DND-41 (cell line): ENCODE results near the gene HDAC8.

Experiments
- ATAC-seq: fragments of 200-7000 bp; cut with Tn5 transposase; 3 replicates; pipeline ENCODE4 v1.9.1; 2021; ENCODE audit warnings: low read depth; ENCODE audit not compliant: insufficient read depth
- DNase-seq: peaks from one replicate; pipeline ENCODE4 v3.0.0-alpha.2; 2020
- H2AFZ ChIP-seq: 2 replicates; pipeline ENCODE4 v1.6.0; 2012; ENCODE audit warnings: low read depth, low read length
- H3K27ac ChIP-seq: 2 replicates; pipeline ENCODE4 v1.5.1; 2012; ENCODE audit warnings: low read length, inconsistent platforms
- H3K27me3 ChIP-seq: fragments of 200-600 bp; sonication (generic); 2 replicates; pipeline ENCODE4 v1.6.0; 2012; ENCODE audit warnings: low read length, mild to moderate bottlenecking, inconsistent platforms; ENCODE audit not compliant: insufficient read depth, poor library complexity
- H3K36me3 ChIP-seq: 2 replicates; pipeline ENCODE4 v1.5.1; 2012; ENCODE audit warnings: low read length, inconsistent platforms; ENCODE audit not compliant: insufficient read depth
- H3K4me1 ChIP-seq: 2 replicates; pipeline ENCODE4 v1.5.1; 2012; ENCODE audit warnings: mild to moderate bottlenecking, low read length; ENCODE audit not compliant: insufficient read depth
- H3K4me2 ChIP-seq: 2 replicates; pipeline ENCODE4 v1.6.0; 2012; ENCODE audit warnings: mild to moderate bottlenecking, moderate library complexity, low read length, inconsistent platforms; ENCODE audit not compliant: insufficient read depth
- H3K4me3 ChIP-seq, 2 experiments: fragments of 200-600 bp in 1 of 2; shearing (Covaris generic) in 1 of 2; 2 replicates each; pipeline ENCODE4 v1.5.1; 2012 to 2016; ENCODE audit warnings: inconsistent platforms in 2 of 2, low read length in 2 of 2, mild to moderate bottlenecking in 2 of 2, low read depth in 1 of 2, moderate library complexity in 1 of 2
- H3K79me2 ChIP-seq: 2 replicates; pipeline ENCODE4 v1.6.0; 2012; ENCODE audit warnings: low read length, inconsistent platforms; ENCODE audit not compliant: insufficient read depth
- H3K9ac ChIP-seq: 2 replicates; pipeline ENCODE4 v1.6.0; 2012; ENCODE audit warnings: low read depth, mild to moderate bottlenecking, inconsistent platforms, low read length, moderate library complexity
- H3K9me3 ChIP-seq: 2 replicates; pipeline ENCODE4 v1.5.1; 2012; ENCODE audit warnings: low read length, moderate library complexity, mild to moderate bottlenecking, inconsistent platforms; ENCODE audit not compliant: insufficient read depth, severe bottlenecking
- H4K20me1 ChIP-seq: 2 replicates; pipeline ENCODE4 v1.6.0; 2012; ENCODE audit warnings: low read length; ENCODE audit not compliant: insufficient read depth
- EZH2 ChIP-seq: IDR thresholded peaks from 3 replicates; pipeline ENCODE4 v1.6.1; 2012; ENCODE audit warnings: borderline replicate concordance, low read depth, mild to moderate bottlenecking, moderate library complexity, low read length, inconsistent platforms; ENCODE audit not compliant: severe bottlenecking
- TF ChIP-seq, protein P1 (sequence below): IDR thresholded peaks from 2 replicates; pipeline ENCODE4 v1.5.1; 2012; ENCODE audit warnings: borderline replicate concordance, low read length, moderate library complexity, mild to moderate bottlenecking; ENCODE audit not compliant: poor library complexity, severe bottlenecking; ENCODE audit errors: extremely low read depth

HDAC8 gene

GRCh38 chrX:72381439-72382201 lies 191.0 kb downstream of the HDAC8 start:
- Histone ChIP-seq H3K4me2 (no peak overlapping the region), H3K27ac (no peak overlapping the region), H4K20me1 (no peaks in the 10 kb centered on the region), H3K4me1 (no peaks in the 10 kb centered on the region), H3K9ac (no peak overlapping the region), H3K4me3 (no peak overlapping the region), H3K27me3 (no peaks in the 10 kb centered on the region), H3K9me3 (no peaks in the 10 kb centered on the region), H3K79me2 (no peaks in the 10 kb centered on the region), H2AFZ (no peak overlapping the region), H3K36me3 (no peaks in the 10 kb centered on the region)
- DNase-seq (no peak), ATAC-seq (no peak)
- TF ChIP-seq, protein P1, sequence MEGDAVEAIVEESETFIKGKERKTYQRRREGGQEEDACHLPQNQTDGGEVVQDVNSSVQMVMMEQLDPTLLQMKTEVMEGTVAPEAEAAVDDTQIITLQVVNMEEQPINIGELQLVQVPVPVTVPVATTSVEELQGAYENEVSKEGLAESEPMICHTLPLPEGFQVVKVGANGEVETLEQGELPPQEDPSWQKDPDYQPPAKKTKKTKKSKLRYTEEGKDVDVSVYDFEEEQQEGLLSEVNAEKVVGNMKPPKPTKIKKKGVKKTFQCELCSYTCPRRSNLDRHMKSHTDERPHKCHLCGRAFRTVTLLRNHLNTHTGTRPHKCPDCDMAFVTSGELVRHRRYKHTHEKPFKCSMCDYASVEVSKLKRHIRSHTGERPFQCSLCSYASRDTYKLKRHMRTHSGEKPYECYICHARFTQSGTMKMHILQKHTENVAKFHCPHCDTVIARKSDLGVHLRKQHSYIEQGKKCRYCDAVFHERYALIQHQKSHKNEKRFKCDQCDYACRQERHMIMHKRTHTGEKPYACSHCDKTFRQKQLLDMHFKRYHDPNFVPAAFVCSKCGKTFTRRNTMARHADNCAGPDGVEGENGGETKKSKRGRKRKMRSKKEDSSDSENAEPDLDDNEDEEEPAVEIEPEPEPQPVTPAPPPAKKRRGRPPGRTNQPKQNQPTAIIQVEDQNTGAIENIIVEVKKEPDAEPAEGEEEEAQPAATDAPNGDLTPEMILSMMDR, result no peak

- no peaks in the 10 kb centered on the region for H3K27me3 ChIP-seq
- H3K79me2 ChIP-seq, result no peaks in the 10 kb centered on the region
- no peak overlapping the region for H2AFZ ChIP-seq
- TF ChIP-seq, protein P1, result no peak
- TF ChIP-seq EZH2, result no peak
- H3K27ac ChIP-seq, result no peak overlapping the region
- H3K9ac ChIP-seq, result no peak overlapping the region
- H3K36me3 ChIP-seq, result no peaks in the 10 kb centered on the region
- H3K4me3 ChIP-seq, result no peak overlapping the region
- no peak overlapping the region for H3K4me2 ChIP-seq
- ATAC-seq (no peak), DNase-seq (no peak)
- H4K20me1 ChIP-seq, result no peaks in the 10 kb centered on the region
- H3K9me3 ChIP-seq, result no peaks in the 10 kb centered on the region
- H3K4me1 ChIP-seq, result no peaks in the 10 kb centered on the region
These were observed 196.5 kb downstream of the HDAC8 start for GRCh38 chrX:72376124-72376523.

- no peak for ATAC-seq
- H3K27ac ChIP-seq, result no peak overlapping the region
These were observed 199.5 kb downstream of the HDAC8 start for GRCh38 chrX:72373136-72373535.

More at GRCh38 chrX:72373136-72373535, 199.5 kb downstream of the HDAC8 start:
- DNase-seq, result no peak
- H3K4me3 ChIP-seq, result no peak overlapping the region
- H4K20me1 ChIP-seq, result no peaks in the 10 kb centered on the region
- H2AFZ ChIP-seq, result no peak overlapping the region
- H3K79me2 ChIP-seq, result no peaks in the 10 kb centered on the region
- no peak for TF ChIP-seq EZH2
- TF ChIP-seq, protein P1, result no peak
- no peak overlapping the region for H3K9ac ChIP-seq
- no peaks in the 10 kb centered on the region for H3K4me1 ChIP-seq
- no peaks in the 10 kb centered on the region for H3K9me3 ChIP-seq
- H3K4me2 ChIP-seq, result no peak overlapping the region
- H3K27me3 ChIP-seq, result no peaks in the 10 kb centered on the region
- H3K36me3 ChIP-seq, result no peaks in the 10 kb centered on the region
